ENCODE results near the gene MACROD2. TPM values are rescaled to one million over a fixed set of nuclear protein-coding genes. Genes with fewer than 3 reads are reported as not detected.

MACROD2 gene
- total RNA-seq, 2 donors from 2014 or later, result 8.3 to 21.8 TPM

- H3K4me1 ChIP-seq, result no peaks in the 10 kb centered on the region
- no peak overlapping the region for H3K27ac ChIP-seq
- intact Hi-C loops (cut with DNase I), result no loop called here
- ATAC-seq, result no peak
- 84 to 90% methylated on average over 6 of the region's 6 CpGs for WGBS, 2 donors
- no peaks in the 10 kb centered on the region for H3K9me3 ChIP-seq
- no peak for TF ChIP-seq CTCF (IDR thresholded peaks at IDR 0.05)
- TF ChIP-seq POLR2A (IDR thresholded peaks at IDR 0.05), result no peak
- H3K27me3 ChIP-seq, result no peaks in the 10 kb centered on the region
- H3K36me3 ChIP-seq (replicated peaks in 1 of 2; ENCODE audit: insufficient read depth in 1 of 2, low read depth in 2 of 2), result no peaks in the 10 kb centered on the region
- H3K4me3 ChIP-seq, result no peak overlapping the region
- DNase-seq, result no peak
Measured at GRCh38 chr20:15220778-15221565, 1225.7 kb downstream of the MACROD2 start.

GRCh38 chr20:15222502-15223330 is 1227.4 kb downstream of the MACROD2 start:
- Histone ChIP-seq H3K36me3 (replicated peaks in 1 of 2; ENCODE audit: insufficient read depth in 1 of 2, low read depth in 2 of 2) (no peaks in the 10 kb centered on the region), H3K4me3 (no peak overlapping the region), H3K27me3 (no peaks in the 10 kb centered on the region), H3K9me3 (no peaks in the 10 kb centered on the region), H3K4me1 (no peaks in the 10 kb centered on the region), H3K27ac (no peak overlapping the region)
- intact Hi-C loops (cut with DNase I), result no loop called here
- TF ChIP-seq CTCF (IDR thresholded peaks at IDR 0.05) (no peak), POLR2A (IDR thresholded peaks at IDR 0.05) (no peak)
- 81 to 87% methylated on average over 5 of the region's 5 CpGs for WGBS, 2 donors
- ATAC-seq, result no peak
- DNase-seq, result no peak

- no peak overlapping the region for H3K4me3 ChIP-seq
- H3K36me3 ChIP-seq (replicated peaks in 1 of 2; ENCODE audit: insufficient read depth in 1 of 2, low read depth in 2 of 2), result no peaks in the 10 kb centered on the region
- no peaks in the 10 kb centered on the region for H3K4me1 ChIP-seq
- intact Hi-C loops (cut with DNase I), result no loop called here
- no peak for ATAC-seq
- H3K9me3 ChIP-seq, result no peaks in the 10 kb centered on the region
- no peak overlapping the region for H3K27ac ChIP-seq
- no peak for DNase-seq
- TF ChIP-seq POLR2A (IDR thresholded peaks at IDR 0.05) (no peak), CTCF (IDR thresholded peaks at IDR 0.05) (no peak)
- whole genome bisulfite sequencing, 2 donors, result 85 to 87% methylated on average over 2 of the region's 2 CpGs
- H3K27me3 ChIP-seq, result no peaks in the 10 kb centered on the region
Measured at GRCh38 chr20:15224199-15224598, 1228.9 kb downstream of the MACROD2 start.

- no peak for DNase-seq
- no peaks in the 10 kb centered on the region for H3K4me1 ChIP-seq
- 71 to 73% methylated on average over 3 of the region's 3 CpGs for WGBS, 2 donors
- no peak for ATAC-seq
- TF ChIP-seq CTCF (IDR thresholded peaks at IDR 0.05) (no peak), POLR2A (IDR thresholded peaks at IDR 0.05) (no peak)
- H3K27me3 ChIP-seq, result no peaks in the 10 kb centered on the region
- intact Hi-C loops (cut with DNase I), result no loop called here
- no peak overlapping the region for H3K27ac ChIP-seq
- H3K36me3 ChIP-seq (replicated peaks in 1 of 2; ENCODE audit: insufficient read depth in 1 of 2, low read depth in 2 of 2), result no peaks in the 10 kb centered on the region
- no peak overlapping the region for H3K4me3 ChIP-seq
- no peaks in the 10 kb centered on the region for H3K9me3 ChIP-seq
Measured at GRCh38 chr20:15227102-15227501, 1231.8 kb downstream of the MACROD2 start.

Data from body of pancreas (tissue), 4 donors.